Measurements from ENCODE around the gene UBL3. TPM values are rescaled to one million over a fixed set of nuclear protein-coding genes. Genes with fewer than 3 reads are reported as not detected.

UBL3 gene
- total RNA-seq, 3 donors from 2014 or later, result 40.4 to 58.1 (median 43.6) TPM

- intact Hi-C loops (cut with DNase I, micrococcal nuclease), result no loop called here
- ATAC-seq, result peak; percentile 11
- DNase-seq, result no peak
These were observed 117.2 kb downstream of the UBL3 start for GRCh38 chr13:29733147-29733611.

GRCh38 chr13:29730253-29730652, 120.2 kb downstream of the UBL3 start:
- no peaks in the 10 kb centered on the region for H3K4me1 ChIP-seq (ENCODE audit: low read depth)
- ATAC-seq (no peak), DNase-seq (no peak)
- intact Hi-C loops (cut with DNase I, micrococcal nuclease), result no loop called here
- no peaks in the 10 kb centered on the region for H3K9me3 ChIP-seq
- no peak for TF ChIP-seq CTCF (IDR thresholded peaks at IDR 0.05)
- H3K36me3 ChIP-seq (ENCODE audit: low read depth), result no peaks in the 10 kb centered on the region
- no peak overlapping the region for H3K4me3 ChIP-seq

More at GRCh38 chr13:29733147-29733611, 117.2 kb downstream of the UBL3 start:
- no peak for TF ChIP-seq CTCF (IDR thresholded peaks at IDR 0.05)
- no peaks in the 10 kb centered on the region for H3K36me3 ChIP-seq (ENCODE audit: low read depth)
- H3K4me3 ChIP-seq, result no peak overlapping the region
- no peaks in the 10 kb centered on the region for H3K9me3 ChIP-seq
- H3K4me1 ChIP-seq (ENCODE audit: low read depth), result no peaks in the 10 kb centered on the region

DNA sequence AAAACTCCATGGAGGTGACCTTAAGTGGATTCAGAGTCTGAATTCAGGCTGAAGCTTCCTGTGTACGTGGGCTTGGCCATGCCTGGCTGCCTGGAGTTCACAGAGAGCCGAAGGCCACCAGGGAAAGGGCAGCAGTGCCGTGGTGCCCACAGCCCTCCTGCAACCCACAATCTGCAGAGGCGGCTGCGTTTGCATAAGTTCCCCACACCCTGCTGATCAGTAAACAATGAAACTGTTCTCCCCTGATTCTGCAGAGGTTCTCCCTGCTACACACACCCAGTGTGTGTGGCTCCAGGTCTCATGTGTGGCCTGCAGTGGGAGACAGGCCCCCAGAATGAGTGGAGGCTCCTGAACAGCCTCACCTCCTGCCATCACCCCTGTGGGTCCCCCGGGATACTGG, 128.0 kb downstream of the UBL3 start:
- Histone ChIP-seq H3K9me3 (no peaks in the 10 kb centered on the region), H3K36me3 (ENCODE audit: low read depth) (no peaks in the 10 kb centered on the region), H3K4me3 (no peak overlapping the region), H3K4me1 (ENCODE audit: low read depth) (no peaks in the 10 kb centered on the region)
- TF ChIP-seq CTCF (IDR thresholded peaks at IDR 0.05), result no peak
- DNase-seq, result no peak
- intact Hi-C loops (cut with DNase I, micrococcal nuclease), result no loop called here
- ATAC-seq, result no peak

DNA sequence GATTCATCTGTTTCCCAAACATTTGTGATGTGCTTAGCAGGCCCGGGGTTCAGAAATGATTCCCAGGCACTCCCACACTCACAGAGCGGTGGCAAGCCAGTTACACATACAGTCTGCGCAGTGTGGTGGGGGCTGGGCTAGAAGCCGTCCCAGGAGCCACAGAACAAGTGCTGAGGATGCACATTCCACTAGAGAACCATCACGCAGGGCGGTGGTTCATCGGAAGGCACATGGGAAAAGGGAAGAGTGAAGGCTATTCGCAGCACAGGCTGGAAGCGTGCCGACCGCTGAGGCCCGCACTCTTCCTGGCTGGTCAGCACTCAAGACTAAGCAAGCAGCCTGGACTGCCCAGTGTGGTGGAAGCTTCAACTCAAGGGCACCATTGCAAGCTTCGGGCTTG, 128.7 kb downstream of the UBL3 start:
- intact Hi-C loops (cut with DNase I, micrococcal nuclease), result no loop called here
- DNase-seq (no peak), ATAC-seq (no peak)
- Histone ChIP-seq H3K4me1 (ENCODE audit: low read depth) (no peaks in the 10 kb centered on the region), H3K9me3 (no peaks in the 10 kb centered on the region), H3K4me3 (no peak overlapping the region), H3K36me3 (ENCODE audit: low read depth) (no peaks in the 10 kb centered on the region)
- TF ChIP-seq CTCF (IDR thresholded peaks at IDR 0.05), result no peak

DNA sequence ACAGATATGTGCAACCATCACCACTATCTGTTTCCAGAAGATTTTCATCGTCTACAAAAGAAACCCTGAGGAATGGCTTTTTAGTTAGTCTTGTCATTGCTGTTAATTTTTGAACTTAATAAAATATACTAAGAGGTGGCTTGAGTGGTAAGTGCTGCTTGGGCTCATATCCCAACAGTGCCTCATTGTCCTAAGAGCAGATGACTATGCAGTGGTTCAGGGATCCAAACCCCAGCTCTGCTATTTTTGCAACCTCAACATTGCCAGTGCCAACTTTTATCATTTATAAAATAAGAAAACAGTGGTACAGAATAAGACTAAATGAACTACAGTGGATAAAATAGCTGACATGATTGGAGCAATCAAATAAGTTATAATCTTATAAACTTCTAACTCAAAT, 131.7 kb downstream of the UBL3 start:
- no peak for DNase-seq
- no peaks in the 10 kb centered on the region for H3K4me1 ChIP-seq (ENCODE audit: low read depth)
- no peak for ATAC-seq
- no peak overlapping the region for H3K4me3 ChIP-seq
- no peaks in the 10 kb centered on the region for H3K36me3 ChIP-seq (ENCODE audit: low read depth)
- H3K9me3 ChIP-seq, result peaks cover 3% of the 10 kb centered on the region
- TF ChIP-seq CTCF (IDR thresholded peaks at IDR 0.05), result no peak
- intact Hi-C loops (cut with DNase I, micrococcal nuclease), result loop anchor here in 1 of 2 donors (10.0 kb wide), 1 partner anchor 214 kb away; no protein-coding TSS in a partner anchor

- Histone ChIP-seq H3K4me1 (ENCODE audit: low read depth) (no peaks in the 10 kb centered on the region), H3K36me3 (ENCODE audit: low read depth) (no peaks in the 10 kb centered on the region), H3K4me3 (no peak overlapping the region), H3K9me3 (peaks cover 3% of the 10 kb centered on the region)
- DNase-seq (no peak), ATAC-seq (no peak)
- TF ChIP-seq CTCF (IDR thresholded peaks at IDR 0.05), result no peak
- intact Hi-C loops (cut with DNase I, micrococcal nuclease), result loop anchor here in 1 of 2 donors (10.0 kb wide), 1 partner anchor 212 kb away; no protein-coding TSS in a partner anchor
These were observed 133.9 kb downstream of the UBL3 start for GRCh38 chr13:29716493-29716892.

Data from mucosa of descending colon (tissue), 3 donors.